ENCODE measurements around the gene WNT8B.

Gene WNT8B

DNA sequence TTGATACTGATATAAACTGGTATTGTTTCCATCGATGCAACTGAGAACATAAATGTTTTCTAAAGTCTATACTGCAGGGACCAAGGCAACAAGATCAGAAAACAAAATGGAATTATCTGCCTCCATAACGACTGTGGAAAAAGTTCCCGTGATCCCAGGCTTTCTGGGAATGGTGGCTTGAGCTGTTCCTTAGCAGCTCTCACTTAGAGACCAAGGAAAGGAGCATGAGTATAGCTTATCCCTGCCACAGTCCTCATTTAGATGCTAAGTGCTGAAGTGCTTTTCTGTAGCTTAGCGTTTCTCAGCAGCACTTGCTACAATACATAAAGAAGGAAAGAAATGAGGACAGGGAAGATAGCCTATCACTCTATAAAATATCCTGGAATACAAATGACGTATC is 5.5 kb downstream of the WNT8B start:
- H3K9me3 Mint-ChIP-seq = no peaks in the 10 kb centered on the region
- no peaks in the 10 kb centered on the region for H3K36me3 Mint-ChIP-seq (ENCODE audit: low read depth)
- H3K27ac Mint-ChIP-seq = no peak overlapping the region
- no peak overlapping the region for H3K4me3 Mint-ChIP-seq
- H3K4me1 Mint-ChIP-seq = no peaks in the 10 kb centered on the region
- peaks cover 63% of the 10 kb centered on the region for H3K27me3 Mint-ChIP-seq (ENCODE audit: low read depth, poor library complexity)
- no peak for DNase-seq
- no peak for TF ChIP-seq CTCF (IDR thresholded peaks at IDR 0.05)

DNA sequence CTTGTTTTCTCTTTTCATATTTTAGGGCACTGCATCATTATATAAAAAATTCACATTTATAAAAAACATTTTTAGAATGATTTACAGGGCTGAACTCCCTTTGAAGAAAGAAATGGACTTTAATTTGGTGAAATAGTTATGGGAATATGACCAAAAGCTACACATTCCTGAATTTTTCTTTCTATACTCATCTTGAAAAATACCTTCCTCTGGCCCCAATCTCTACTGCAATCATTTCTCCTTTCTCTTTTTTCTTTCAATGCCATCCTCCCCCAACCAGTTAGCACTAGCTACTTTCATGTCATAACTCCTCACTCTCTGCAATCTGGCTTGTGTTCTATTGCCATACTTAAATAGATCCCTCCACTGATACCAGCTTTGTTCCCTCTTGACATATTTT is 6.2 kb downstream of the WNT8B start:
- Mint-ChIP-seq H3K4me1 (no peaks in the 10 kb centered on the region), H3K36me3 (ENCODE audit: low read depth) (no peaks in the 10 kb centered on the region), H3K4me3 (no peak overlapping the region), H3K27me3 (ENCODE audit: low read depth, poor library complexity) (peaks cover 62% of the 10 kb centered on the region), H3K27ac (no peak overlapping the region), H3K9me3 (no peaks in the 10 kb centered on the region)
- DNase-seq = no peak
- no peak for TF ChIP-seq CTCF (IDR thresholded peaks at IDR 0.05)

DNA sequence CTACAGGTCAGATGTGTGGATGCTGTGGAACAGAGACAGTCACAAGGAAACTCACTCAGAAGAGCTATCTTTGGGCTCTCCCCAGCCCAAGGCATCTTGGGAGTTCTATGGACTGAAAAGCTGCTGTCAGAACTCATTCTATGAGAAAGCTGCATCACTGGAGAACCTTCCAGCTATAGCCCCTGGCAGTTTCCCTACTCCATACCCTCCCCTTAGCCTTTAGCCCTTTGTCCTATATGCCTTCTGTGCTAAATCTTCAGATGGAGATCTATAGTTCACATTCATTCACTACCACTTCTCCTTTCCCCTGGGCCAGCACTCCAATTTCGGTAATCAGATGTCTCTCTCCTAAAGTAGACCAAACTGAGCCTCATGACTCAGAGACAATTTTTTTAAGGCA is 6.9 kb downstream of the WNT8B start:
- Mint-ChIP-seq H3K4me3 (no peak overlapping the region), H3K27ac (no peak overlapping the region), H3K27me3 (ENCODE audit: low read depth, poor library complexity) (peaks cover 57% of the 10 kb centered on the region), H3K9me3 (no peaks in the 10 kb centered on the region), H3K4me1 (no peaks in the 10 kb centered on the region), H3K36me3 (ENCODE audit: low read depth) (no peaks in the 10 kb centered on the region)
- DNase-seq = no peak
- TF ChIP-seq CTCF (IDR thresholded peaks at IDR 0.05) = no peak

DNA sequence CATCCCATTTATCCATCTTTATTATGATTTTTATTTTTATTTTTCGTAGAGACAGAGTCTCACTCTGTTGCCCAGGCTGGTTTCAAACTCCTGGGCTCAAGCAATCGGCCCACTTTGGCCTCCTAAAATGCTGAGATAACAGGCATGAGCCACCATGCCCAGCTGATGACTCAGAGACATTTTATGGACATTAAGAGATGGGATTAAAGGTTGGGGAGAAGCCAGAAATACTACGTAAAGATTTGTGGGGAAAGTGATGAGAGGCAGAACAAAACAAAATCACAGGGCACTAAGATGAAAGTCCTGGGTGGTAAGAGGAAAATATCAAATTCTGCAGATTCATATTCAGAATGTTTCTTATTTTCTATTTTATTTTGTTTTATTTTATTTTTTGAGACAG is 7.6 kb downstream of the WNT8B start:
- no peak for TF ChIP-seq CTCF (IDR thresholded peaks at IDR 0.05)
- Mint-ChIP-seq H3K9me3 (no peaks in the 10 kb centered on the region), H3K27me3 (ENCODE audit: low read depth, poor library complexity) (peaks cover 54% of the 10 kb centered on the region), H3K27ac (no peak overlapping the region), H3K4me3 (no peak overlapping the region), H3K36me3 (ENCODE audit: low read depth) (no peaks in the 10 kb centered on the region), H3K4me1 (no peaks in the 10 kb centered on the region)
- no peak for DNase-seq

- no peak for TF ChIP-seq CTCF (IDR thresholded peaks at IDR 0.05)
- DNase-seq = no peak
- Mint-ChIP-seq H3K4me3 (no peak overlapping the region), H3K4me1 (peaks cover 35% of the 10 kb centered on the region), H3K27ac (no peak overlapping the region), H3K27me3 (ENCODE audit: low read depth, poor library complexity) (peaks cover 45% of the 10 kb centered on the region), H3K36me3 (ENCODE audit: low read depth) (no peaks in the 10 kb centered on the region), H3K9me3 (no peaks in the 10 kb centered on the region)
These were observed 15.2 kb downstream of the WNT8B start for GRCh38 chr10:100477970-100478369.

DNA sequence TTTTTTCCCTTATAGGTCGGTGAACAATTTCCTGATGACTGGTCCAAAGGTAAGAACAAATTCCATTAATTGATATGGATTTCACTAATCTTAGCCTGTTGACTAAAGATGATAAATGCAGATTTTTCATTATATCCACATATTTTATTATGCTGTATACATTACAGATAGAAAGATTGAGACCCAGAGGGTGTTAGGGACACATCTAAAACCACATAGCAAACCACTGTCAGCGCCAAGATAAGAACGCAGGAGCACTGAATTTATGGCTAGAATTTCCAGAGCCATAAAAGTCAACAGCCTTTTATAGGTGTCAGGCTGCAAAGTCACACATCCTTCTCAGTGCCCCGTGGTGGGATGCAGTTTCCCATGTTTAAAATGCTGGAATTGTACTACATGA is 16.2 kb downstream of the WNT8B start:
- Mint-ChIP-seq H3K36me3 (ENCODE audit: low read depth) (no peaks in the 10 kb centered on the region), H3K27me3 (ENCODE audit: low read depth, poor library complexity) (peaks cover 46% of the 10 kb centered on the region), H3K4me1 (peaks cover 43% of the 10 kb centered on the region), H3K4me3 (no peak overlapping the region), H3K9me3 (no peaks in the 10 kb centered on the region), H3K27ac (no peak overlapping the region)
- TF ChIP-seq CTCF (IDR thresholded peaks at IDR 0.05) = no peak
- no peak for DNase-seq

Measured in nephron progenitor cell (in vitro differentiated cells).